Hepatocyte (in vitro differentiated cells): ENCODE results near the gene SEZ6. TPM values are rescaled to one million over a fixed set of nuclear protein-coding genes. Genes with fewer than 3 reads are reported as not detected.

Source experiments
- DNase-seq: peaks from one replicate; pipeline ENCODE4 v3.0.0-alpha.2; 2016; ENCODE audit warnings: low spot score
- H2AFZ ChIP-seq: fragments of 200-600 bp; sonication (generic); 2 replicates; pipeline ENCODE4 v1.6.0; 2016; ENCODE audit warnings: antibody characterized with exemption, mild to moderate bottlenecking
- H3K27ac ChIP-seq: fragments of 200-600 bp; sonication (generic); 2 replicates; pipeline ENCODE4 v1.5.1; 2016; ENCODE audit warnings: mild to moderate bottlenecking
- H3K27me3 ChIP-seq: fragments of 200-600 bp; sonication (generic); 2 replicates; pipeline ENCODE4 v1.6.1; 2016
- H3K36me3 ChIP-seq: fragments of 200-600 bp; sonication (generic); replicated peaks from 2 replicates; pipeline ENCODE4 v1.5.1; 2016; ENCODE audit warnings: low read depth; ENCODE audit not compliant: insufficient read depth
- H3K4me1 ChIP-seq: fragments of 200-600 bp; sonication (generic); 2 replicates; pipeline ENCODE4 v1.5.1; 2016; ENCODE audit warnings: mild to moderate bottlenecking, moderate library complexity; ENCODE audit not compliant: insufficient read depth
- H3K4me2 ChIP-seq: fragments of 200-600 bp; sonication (generic); 2 replicates; pipeline ENCODE4 v1.6.0; 2016
- H3K4me3 ChIP-seq: fragments of 200-600 bp; sonication (generic); 2 replicates; pipeline ENCODE4 v1.5.1; 2016; ENCODE audit warnings: mild to moderate bottlenecking
- H3K79me2 ChIP-seq: fragments of 200-600 bp; sonication (generic); 2 replicates; pipeline ENCODE4 v1.6.0; 2017; ENCODE audit warnings: mild to moderate bottlenecking
- H3K9me2 ChIP-seq: fragments of 200-600 bp; sonication (generic); replicated peaks from 2 replicates; pipeline ENCODE4 v1.6.0; 2017; ENCODE audit warnings: mild to moderate bottlenecking; ENCODE audit not compliant: insufficient read depth
- H3K9me3 ChIP-seq: fragments of 200-600 bp; sonication (generic); 2 replicates; pipeline ENCODE4 v1.5.1; 2016; ENCODE audit warnings: low read depth, mild to moderate bottlenecking
- H4K20me1 ChIP-seq: fragments of 200-600 bp; sonication (generic); 2 replicates; pipeline ENCODE4 v1.6.0; 2016; ENCODE audit warnings: mild to moderate bottlenecking; ENCODE audit not compliant: insufficient read depth, poor library complexity, severe bottlenecking
- CTCF ChIP-seq: fragments of 200-600 bp; sonication (generic); IDR thresholded peaks from 2 replicates; pipeline ENCODE4 v1.5.1; 2016; ENCODE audit warnings: antibody characterized with exemption, mild to moderate bottlenecking; ENCODE audit not compliant: poor library complexity
- EZH2 ChIP-seq: fragments of 200-600 bp; sonication (generic); IDR thresholded peaks from 2 replicates; pipeline ENCODE4 v1.6.1; 2016; ENCODE audit warnings: antibody characterized with exemption, mild to moderate bottlenecking, borderline replicate concordance
- EZH2phosphoT487 ChIP-seq: fragments of 200-600 bp; sonication (generic); IDR thresholded peaks from one replicate; pipeline ENCODE4 v1.6.1; 2018; ENCODE audit warnings: antibody characterized with exemption, mild to moderate bottlenecking, low read depth, moderate library complexity; ENCODE audit not compliant: unreplicated experiment, severe bottlenecking
- WGBS: methylation state at CpG from one replicate; pipeline ENCODE4 v1.1.6; 2016; ENCODE audit warnings: low lambda C conversion rate; ENCODE audit errors: missing lambda C conversion rate; 5-methylcytosine and 5-hydroxymethylcytosine counted together
- polyA plus RNA-seq: library from polyadenylated mRNA; unstranded; fragments of >200 nt; fragmentation: Nextera tagmentation; extraction: Ambion mirVana; gene quantifications from 2 replicates; pipeline ENCODE4 v1.2.1, GENCODE V29; 2016
- total RNA-seq: library from RNA; depleted of rRNA; stranded (reverse); fragments of >200 nt; gene quantifications from 2 replicates; pipeline ENCODE4 v1.2.3, GENCODE V29; 2014

The SEZ6 gene
- total and polyA plus RNA-seq, 2 experiments from 2014 or later = 0.81 to 1.2 TPM

GRCh38 chr17:29004081-29004692 is 1.6 kb downstream of the SEZ6 start:
- no peak overlapping the region for H3K4me3 ChIP-seq
- H4K20me1 ChIP-seq = no peaks in the 10 kb centered on the region
- H3K4me1 ChIP-seq = no peaks in the 10 kb centered on the region
- no peak overlapping the region for H2AFZ ChIP-seq
- DNase-seq = peak; percentile 32
- no peak overlapping the region for H3K4me2 ChIP-seq
- H3K9me2 ChIP-seq = no peaks in the 10 kb centered on the region
- H3K27me3 ChIP-seq = peaks cover 78% of the 10 kb centered on the region
- no peak for TF ChIP-seq CTCF
- H3K27ac ChIP-seq = no peak overlapping the region
- H3K36me3 ChIP-seq = no peaks in the 10 kb centered on the region
- no peaks in the 10 kb centered on the region for H3K79me2 ChIP-seq
- WGBS = 70% methylated on average over 20 of the region's 20 CpGs
- H3K9me3 ChIP-seq = no peaks in the 10 kb centered on the region

GRCh38 chr17:29003289-29003688 is 2.5 kb downstream of the SEZ6 start:
- H3K27ac ChIP-seq = no peak overlapping the region
- H3K4me1 ChIP-seq = no peaks in the 10 kb centered on the region
- H3K9me2 ChIP-seq = no peaks in the 10 kb centered on the region
- no peak overlapping the region for H3K4me3 ChIP-seq
- H4K20me1 ChIP-seq = no peaks in the 10 kb centered on the region
- no peaks in the 10 kb centered on the region for H3K36me3 ChIP-seq
- H3K79me2 ChIP-seq = no peaks in the 10 kb centered on the region
- no peak overlapping the region for H2AFZ ChIP-seq
- no peak for DNase-seq
- H3K9me3 ChIP-seq = no peaks in the 10 kb centered on the region
- no peak for TF ChIP-seq EZH2phosphoT487
- no peak for TF ChIP-seq EZH2
- TF ChIP-seq CTCF = no peak
- no peak overlapping the region for H3K4me2 ChIP-seq
- 80% methylated on average over 12 of the region's 12 CpGs for WGBS
- H3K27me3 ChIP-seq = peaks cover 82% of the 10 kb centered on the region

- Histone ChIP-seq H3K9me3 (no peaks in the 10 kb centered on the region), H3K4me3 (no peak overlapping the region), H3K79me2 (no peaks in the 10 kb centered on the region), H3K27me3 (peaks cover 79% of the 10 kb centered on the region), H3K4me1 (no peaks in the 10 kb centered on the region), H4K20me1 (no peaks in the 10 kb centered on the region), H3K4me2 (no peak overlapping the region), H3K36me3 (no peaks in the 10 kb centered on the region), H3K9me2 (no peaks in the 10 kb centered on the region), H2AFZ (no peak overlapping the region), H3K27ac (no peak overlapping the region)
- TF ChIP-seq EZH2phosphoT487 = no peak
- TF ChIP-seq EZH2 = no peak
- no peak for TF ChIP-seq CTCF
- no peak for DNase-seq
- 52% methylated on average over 4 of the region's 4 CpGs for WGBS
Measured at GRCh38 chr17:29002811-29003210, 3.0 kb downstream of the SEZ6 start.

GRCh38 chr17:29000973-29001372 is 4.9 kb downstream of the SEZ6 start:
- no peaks in the 10 kb centered on the region for H3K79me2 ChIP-seq
- H3K4me2 ChIP-seq = no peak overlapping the region
- no peak overlapping the region for H3K4me3 ChIP-seq
- no peaks in the 10 kb centered on the region for H3K36me3 ChIP-seq
- no peaks in the 10 kb centered on the region for H4K20me1 ChIP-seq
- H3K4me1 ChIP-seq = no peaks in the 10 kb centered on the region
- H3K27me3 ChIP-seq = peaks cover 64% of the 10 kb centered on the region
- 86% methylated on average over 5 of the region's 5 CpGs for WGBS
- no peak for DNase-seq
- no peaks in the 10 kb centered on the region for H3K9me3 ChIP-seq
- no peaks in the 10 kb centered on the region for H3K9me2 ChIP-seq
- H3K27ac ChIP-seq = no peak overlapping the region
- no peak for TF ChIP-seq EZH2
- TF ChIP-seq CTCF = no peak
- TF ChIP-seq EZH2phosphoT487 = no peak
- H2AFZ ChIP-seq = no peak overlapping the region
